ENCODE measurements around the gene RHBDD3.

The RHBDD3 gene

DNA sequence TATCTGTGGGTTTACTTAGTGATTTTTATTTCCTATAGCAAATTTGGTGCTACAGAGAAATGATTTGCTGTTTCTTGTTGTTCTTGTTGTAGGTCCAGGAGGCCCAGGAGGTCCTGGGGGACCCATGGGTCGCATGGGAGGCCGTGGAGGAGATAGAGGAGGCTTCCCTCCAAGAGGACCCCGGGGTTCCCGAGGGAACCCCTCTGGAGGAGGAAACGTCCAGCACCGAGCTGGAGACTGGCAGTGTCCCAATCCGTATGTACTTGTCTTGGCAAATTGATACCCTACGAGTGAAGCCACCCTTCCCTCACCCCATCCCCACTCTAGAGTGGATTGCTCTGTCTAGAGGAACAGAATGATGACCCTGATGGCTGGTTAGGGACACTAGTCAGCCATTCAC, 30.9 kb upstream of the RHBDD3 start:
- no peak overlapping the region for H3K4me3 ChIP-seq (replicated peaks; ENCODE audit: low read depth, low read length)
- DNase-seq (ENCODE audit: low read depth): no peak
- no peak for TF ChIP-seq CTCF (IDR thresholded peaks at IDR 0.05; ENCODE audit: low read length, missing control alignments)

DNA sequence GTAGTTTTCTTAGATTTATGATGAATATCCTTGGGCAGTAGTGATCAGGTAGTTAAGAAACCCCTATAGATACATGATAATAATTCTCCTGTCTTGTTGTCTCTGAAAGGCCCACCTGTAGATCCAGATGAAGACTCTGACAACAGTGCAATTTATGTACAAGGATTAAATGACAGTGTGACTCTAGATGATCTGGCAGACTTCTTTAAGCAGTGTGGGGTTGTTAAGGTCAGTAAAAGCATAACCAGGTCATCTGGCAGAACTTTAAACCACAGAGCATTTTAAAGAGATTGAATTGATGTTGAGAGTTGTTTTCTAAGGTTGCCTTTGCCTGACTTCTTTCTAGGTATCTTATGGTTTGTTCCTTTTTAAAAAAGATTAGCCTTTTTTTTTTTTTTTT, 24.6 kb upstream of the RHBDD3 start:
- DNase-seq (ENCODE audit: low read depth): no peak
- no peak for TF ChIP-seq CTCF (IDR thresholded peaks at IDR 0.05; ENCODE audit: low read length, missing control alignments)

GRCh38 chr22:29291215-29291614, 23.4 kb upstream of the RHBDD3 start:
- no peak for TF ChIP-seq CTCF (IDR thresholded peaks at IDR 0.05; ENCODE audit: low read length, missing control alignments)
- no peak overlapping the region for H3K4me3 ChIP-seq (replicated peaks; ENCODE audit: low read depth, low read length)
- DNase-seq (ENCODE audit: low read depth): no peak

More for the DNA sequence above, 24.6 kb upstream of the RHBDD3 start:
- H3K4me3 ChIP-seq (replicated peaks; ENCODE audit: low read depth, low read length): no peak overlapping the region

DNA sequence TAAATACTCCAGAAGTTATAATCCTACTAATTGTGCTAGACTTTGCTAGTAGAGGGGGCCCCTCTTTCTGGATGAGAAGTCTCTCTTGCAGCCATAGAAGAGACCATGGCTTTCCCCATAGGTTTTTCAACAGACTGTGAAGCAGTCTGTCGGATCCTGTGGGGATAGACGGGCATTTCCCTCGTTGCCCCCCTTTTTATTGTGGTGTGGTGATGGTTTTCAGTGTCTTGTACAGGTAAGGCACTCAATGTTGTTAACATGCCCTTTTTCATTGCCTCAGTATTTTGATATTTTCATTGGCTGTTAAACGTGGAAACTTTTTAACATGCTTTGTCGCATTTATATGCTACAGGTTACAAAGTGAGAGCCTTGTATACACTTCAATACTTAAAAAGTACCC, 22.3 kb upstream of the RHBDD3 start:
- no peak for DNase-seq (ENCODE audit: low read depth)
- H3K4me3 ChIP-seq (replicated peaks; ENCODE audit: low read depth, low read length): no peak overlapping the region
- no peak for TF ChIP-seq CTCF (IDR thresholded peaks at IDR 0.05; ENCODE audit: low read length, missing control alignments)

DNA sequence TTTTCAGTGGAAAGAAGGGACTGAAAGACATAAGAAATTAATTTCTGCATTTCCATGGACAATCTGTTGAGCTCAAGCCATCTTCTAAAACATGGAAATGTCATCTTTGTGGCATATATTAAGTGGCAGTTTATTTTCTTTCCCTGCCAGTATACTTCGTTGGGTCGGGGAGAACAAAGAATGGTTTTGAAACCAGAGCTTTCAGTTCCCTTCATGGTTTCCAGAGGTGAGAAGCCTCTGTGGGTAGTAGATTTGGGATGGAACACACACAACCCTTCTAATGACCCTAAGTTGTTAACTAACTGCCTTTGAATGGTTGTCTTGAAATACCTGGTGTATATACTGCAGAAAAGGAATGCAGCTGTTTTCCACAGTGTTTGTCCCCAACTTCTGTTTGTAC, 21.1 kb upstream of the RHBDD3 start:
- H3K4me3 ChIP-seq (replicated peaks; ENCODE audit: low read depth, low read length): no peak overlapping the region
- no peak for TF ChIP-seq CTCF (IDR thresholded peaks at IDR 0.05; ENCODE audit: low read length, missing control alignments)
- DNase-seq (ENCODE audit: low read depth): no peak

GRCh38 chr22:29284196-29284595, 16.4 kb upstream of the RHBDD3 start:
- no peak overlapping the region for H3K4me3 ChIP-seq (replicated peaks; ENCODE audit: low read depth, low read length)
- no peak for DNase-seq (ENCODE audit: low read depth)
- no peak for TF ChIP-seq CTCF (IDR thresholded peaks at IDR 0.05; ENCODE audit: low read length, missing control alignments)

DNA sequence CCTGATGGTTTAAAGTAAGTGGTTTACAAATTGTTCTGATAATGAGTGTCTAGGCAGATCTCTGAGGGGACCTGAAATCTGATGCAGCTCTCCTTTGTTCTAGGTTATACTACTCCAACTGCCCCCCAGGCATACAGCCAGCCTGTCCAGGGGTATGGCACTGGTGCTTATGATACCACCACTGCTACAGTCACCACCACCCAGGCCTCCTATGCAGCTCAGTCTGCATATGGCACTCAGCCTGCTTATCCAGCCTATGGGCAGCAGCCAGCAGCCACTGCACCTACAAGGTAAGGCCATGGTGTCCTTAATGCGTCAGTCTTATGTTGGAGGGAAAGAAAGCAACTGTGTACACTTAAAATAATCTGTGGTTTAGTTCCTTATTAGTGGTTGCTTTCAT, 10.1 kb upstream of the RHBDD3 start:
- no peak overlapping the region for H3K4me3 ChIP-seq (replicated peaks; ENCODE audit: low read depth, low read length)
- no peak for DNase-seq (ENCODE audit: low read depth)
- TF ChIP-seq CTCF (IDR thresholded peaks at IDR 0.05; ENCODE audit: low read length, missing control alignments): no peak
